Left hindlimb (tissue), 1 donor: ENCODE results near the gene SKIC8.

ENCODE experiments used
- DNase-seq: peaks from one replicate; pipeline ENCODE4 v3.0.0-alpha.2; 2018

Gene SKIC8

DNA sequence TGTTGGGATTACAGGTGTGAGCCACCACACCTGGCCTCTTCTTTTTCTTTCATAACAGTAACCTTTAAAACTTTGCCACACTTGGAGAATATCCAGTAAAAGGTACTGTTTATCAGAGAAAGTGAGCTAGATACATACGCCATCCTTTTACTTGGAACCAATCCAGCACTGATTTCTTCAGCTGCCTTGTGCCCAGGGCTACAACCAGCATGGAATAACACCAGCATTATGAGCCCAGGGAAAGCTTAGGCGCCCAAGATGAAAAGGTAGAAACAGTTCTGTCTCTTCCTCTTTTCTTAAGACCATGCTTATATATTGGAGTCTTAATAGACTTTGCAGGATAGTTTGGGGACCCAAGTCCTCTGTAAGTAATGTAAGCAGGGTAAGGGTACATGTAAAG, 8.4 kb downstream of the SKIC8 start:
- no peak for DNase-seq

DNA sequence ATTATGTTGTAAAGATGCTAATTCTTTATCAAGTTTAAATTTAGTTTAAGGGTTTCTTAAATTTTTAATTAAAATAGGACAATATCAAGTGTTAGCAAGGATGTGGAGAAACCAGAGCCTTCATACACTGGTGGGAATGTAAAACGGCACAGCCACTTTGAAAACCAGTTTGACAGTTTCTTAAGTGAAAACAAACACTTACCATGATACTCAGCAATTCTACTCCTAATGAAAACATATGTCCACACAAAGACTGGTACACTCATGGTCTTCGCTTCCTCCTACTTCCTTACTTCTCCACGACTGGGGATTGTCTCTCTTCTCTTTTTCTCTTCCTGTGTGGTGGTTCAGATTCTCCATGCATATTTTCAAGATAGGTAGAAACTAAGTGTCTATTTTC, 9.2 kb downstream of the SKIC8 start:
- DNase-seq, result no peak

DNA sequence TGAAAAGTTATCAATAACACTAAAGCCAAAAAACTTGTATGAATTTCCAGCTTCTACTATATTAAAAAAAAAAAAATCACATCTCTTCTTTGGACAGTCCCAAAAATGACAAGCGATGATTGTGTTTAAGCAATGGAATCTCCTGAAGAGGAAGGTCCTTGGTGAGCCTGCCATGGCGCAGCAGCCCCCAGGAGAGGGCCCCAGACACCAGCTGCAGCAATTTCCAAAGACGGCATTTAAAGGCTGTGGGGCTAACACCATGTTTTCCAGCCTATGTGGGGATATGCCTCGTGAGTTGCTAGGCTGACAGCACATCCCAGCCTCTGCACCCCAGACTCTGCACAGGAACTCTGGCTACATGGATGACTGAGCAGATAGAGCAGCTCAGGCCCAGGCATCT, 14.7 kb downstream of the SKIC8 start:
- no peak for DNase-seq

DNA sequence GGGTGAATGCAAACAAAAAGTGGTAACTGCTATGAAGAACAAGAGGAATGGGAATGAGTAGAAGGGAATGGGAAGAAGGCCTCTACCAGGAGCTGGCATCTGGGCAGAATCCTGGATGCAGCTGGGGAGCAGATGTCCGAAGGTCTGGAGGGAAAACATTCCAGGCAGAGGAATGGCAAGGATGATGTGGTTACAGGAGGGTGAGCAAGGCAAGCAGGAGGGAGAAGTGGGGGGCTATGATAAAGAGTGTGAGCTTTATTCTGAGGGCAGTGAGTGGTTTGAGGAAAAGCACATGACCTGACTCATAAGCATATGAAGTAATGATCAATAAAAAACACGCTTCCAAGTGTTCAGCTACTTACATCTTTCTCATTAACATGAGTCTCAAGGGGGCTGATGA, 17.1 kb downstream of the SKIC8 start:
- no peak for DNase-seq

DNA sequence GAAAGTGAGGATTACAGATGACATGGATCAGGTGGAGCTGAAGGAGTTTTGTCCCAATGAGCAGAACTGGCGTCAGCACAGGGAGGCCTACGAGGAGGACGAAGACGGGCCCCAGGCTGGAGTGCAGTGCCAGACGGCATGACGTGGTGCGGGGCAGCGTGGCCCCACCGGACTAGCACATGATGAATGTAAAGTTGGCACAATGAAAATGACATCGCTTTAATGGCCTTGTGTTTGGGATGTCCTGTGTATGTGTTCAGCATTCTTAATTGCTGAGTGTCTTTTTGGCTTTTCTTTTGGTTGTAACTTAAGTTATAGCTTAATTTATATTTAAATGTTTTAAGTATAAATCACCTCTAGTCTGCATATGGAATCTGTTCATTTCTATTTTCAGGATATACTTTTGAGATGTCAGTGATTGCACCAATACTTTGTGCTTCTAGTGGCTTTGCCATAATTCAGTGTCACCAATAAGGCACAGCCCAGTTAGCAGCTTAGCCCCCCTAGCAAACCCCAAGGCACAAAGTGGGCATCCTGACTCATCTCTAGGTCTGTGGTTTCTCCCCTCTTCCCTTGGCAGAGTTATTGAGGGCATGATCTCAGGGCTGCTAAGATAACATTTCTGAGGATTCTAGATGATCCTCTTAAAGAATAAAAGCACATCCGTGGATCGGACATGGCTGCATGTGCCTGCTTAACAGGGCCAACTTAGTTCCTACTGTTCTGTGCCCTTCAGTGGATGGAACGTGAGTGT, 18.9 kb downstream of the SKIC8 start:
- no peak for DNase-seq

DNA sequence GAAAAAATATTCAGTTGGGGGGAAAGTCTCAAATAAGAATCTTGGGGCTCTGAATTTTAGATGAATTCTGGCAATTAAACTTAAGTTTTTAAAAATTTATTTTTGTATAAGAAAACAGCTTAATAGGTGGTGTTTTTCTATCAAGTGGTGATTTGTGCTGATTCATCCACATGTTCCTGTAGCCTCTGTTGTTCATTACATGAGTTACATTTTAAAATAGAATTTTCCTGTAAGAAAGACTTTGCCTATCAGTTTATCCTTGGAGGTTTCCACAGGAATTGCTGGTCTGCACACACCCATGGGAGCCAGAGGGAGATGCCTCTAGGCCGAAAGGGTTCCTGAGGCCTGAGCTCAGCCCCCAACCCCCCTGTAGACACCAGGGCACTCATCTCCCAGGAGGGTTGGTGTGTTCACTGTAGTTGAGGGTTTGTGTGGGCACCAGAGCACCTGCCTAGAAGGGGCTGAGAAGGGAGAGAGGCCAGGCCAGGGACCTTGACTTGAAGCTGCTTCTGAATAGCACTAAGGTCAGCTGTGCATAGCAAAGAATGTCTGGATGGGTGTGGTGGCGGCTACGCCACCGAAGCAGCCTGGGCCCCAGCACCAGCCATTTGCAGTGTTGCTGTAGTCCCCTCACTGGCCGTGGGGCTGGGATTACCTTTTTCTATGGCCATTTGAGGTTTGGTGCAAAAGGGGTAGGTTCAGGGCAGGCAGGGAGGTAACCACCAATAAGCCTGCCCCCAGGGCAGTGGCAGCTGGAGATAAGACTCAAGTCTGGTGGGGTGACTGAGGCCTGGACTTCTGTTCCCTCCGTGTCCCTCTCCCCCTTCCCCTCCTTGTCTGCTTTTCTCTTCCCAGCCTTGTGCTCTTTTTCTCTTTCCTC, 23.1 kb downstream of the SKIC8 start:
- DNase-seq, result no peak

DNA sequence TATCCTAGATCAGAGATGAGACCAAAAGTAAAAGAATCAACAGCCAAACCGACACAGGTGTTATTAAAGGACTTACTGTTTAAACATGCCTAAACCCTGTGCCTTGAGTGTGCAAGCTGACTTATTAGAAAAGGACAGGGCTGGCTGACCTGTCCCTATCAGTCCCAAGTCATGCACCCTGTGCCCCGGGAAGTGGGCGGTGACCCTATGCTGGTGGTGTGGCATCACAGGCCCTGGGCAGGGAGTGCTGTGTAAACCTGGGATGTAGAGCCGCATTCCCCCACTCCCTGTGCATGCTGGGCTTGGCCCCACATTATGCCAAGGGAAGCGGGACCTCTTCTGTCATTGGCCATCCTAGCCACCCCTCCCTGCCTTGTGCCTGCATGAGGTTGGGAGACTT, 24.4 kb downstream of the SKIC8 start:
- DNase-seq, result no peak

DNA sequence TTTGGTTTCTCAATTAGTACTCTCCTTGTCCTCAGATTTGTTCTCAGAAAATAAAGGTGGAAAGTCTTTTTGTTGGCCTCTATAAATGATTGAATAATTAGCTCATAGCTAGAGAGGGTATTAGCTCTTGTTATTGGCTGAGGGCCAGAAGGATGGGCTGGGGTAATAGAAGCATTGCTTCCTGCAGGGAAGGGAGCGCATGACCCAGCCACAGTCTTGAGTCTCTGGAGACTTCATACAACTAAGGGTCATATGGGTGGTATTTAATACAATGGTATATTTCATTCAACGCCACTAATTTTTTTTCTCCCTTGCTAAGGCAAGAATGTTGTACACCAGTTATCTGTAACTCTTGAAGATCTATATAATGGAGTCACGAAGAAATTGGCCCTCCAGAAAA, 26.6 kb downstream of the SKIC8 start:
- DNase-seq, result no peak

DNA sequence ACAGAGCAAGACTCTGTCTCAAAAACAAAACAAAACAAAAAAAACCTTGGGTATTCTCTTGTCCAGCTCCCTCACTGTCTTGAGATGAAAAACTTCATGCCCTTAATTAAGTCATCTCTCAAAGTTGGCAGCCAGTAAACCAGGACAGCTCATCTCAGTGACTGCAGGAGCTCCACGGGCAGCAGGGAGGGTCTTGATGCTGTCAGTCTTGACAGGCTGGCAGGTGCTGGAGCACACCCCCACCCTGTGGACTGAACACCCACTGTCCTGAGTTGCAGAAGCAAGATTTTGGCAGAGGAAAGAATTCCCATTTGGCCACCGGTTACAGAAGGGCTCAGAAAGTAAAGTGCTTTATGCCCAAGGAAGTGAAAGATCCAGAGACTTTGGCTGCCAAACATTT, 27.1 kb downstream of the SKIC8 start:
- no peak for DNase-seq

DNA sequence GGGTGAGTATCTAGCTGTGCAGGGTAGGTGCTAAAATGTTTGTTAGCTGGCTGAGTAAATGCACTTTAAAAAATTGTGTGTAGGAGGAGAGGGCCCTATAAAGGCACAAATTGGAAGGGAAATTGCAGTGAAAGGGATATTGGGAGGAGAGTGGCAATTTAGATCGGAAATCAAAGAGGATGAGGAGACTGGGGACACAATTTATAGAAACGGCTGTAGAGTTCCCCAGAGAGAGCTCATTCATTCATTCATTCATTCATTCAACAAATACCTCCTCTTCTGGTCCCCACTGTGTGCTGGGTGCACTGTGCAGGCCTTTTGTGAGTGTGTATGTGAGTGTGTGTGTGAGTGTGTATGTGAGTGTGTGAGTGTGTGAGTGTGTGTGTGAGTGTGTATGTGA, 32.6 kb downstream of the SKIC8 start:
- DNase-seq, result no peak

DNA sequence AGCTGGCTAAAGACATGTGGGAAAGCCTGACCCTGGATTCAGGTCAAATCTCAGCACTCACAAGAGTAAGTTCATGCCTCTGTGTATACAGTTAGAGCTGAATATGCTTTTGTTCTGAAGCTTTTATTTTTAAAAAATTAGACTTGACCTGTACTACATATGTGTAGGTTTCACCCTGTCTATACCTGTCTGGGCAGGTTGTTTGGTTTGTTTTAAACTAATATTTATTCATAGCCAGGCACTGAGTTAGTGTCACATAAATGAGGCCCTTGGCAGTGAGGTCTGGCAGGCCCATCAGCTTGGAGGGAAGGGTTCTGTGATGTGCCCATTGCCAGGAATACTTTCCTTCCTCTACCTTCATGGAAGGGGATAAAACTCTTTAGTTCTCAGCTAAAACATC, 33.2 kb downstream of the SKIC8 start:
- no peak for DNase-seq

DNA sequence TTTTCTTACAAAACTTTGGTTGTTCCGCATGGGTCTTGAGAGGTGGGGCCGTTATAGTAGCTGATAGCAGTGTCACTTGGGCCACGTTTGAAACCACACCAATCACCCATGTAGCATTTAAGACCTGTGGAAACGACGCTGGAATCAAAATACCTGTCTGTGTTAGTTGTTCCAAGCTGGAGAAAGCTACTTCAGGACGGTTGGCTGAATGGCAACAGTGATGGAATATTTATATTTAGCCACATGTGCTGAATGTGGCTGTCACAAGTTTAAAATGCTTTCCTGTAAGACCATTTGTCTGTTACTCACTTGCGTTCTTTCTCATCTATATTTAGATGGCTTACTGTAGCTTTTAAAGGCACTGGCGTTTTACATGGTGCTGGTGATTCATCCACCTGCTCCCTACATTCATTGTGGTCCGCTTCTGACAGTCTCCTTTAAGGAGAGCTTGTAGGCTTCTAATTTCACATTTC, 33.6 kb downstream of the SKIC8 start:
- no peak for DNase-seq

DNA sequence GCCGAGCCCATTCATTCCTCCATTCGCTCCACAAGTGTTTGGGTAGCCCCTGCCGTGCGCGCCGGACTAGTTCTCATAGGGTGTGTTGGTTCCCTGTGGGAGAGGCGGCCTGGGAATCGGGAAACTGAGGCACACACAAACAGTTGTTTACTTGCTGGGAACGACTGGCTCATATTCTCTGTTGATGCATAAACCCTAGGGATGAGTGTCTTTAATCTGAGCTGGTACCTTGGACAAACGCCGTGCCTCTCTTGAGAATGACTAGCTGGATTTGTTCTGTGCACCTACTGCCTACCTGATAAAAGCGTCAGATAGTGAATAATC, 34.3 kb downstream of the SKIC8 start:
- peak; percentile 45 for DNase-seq

DNA sequence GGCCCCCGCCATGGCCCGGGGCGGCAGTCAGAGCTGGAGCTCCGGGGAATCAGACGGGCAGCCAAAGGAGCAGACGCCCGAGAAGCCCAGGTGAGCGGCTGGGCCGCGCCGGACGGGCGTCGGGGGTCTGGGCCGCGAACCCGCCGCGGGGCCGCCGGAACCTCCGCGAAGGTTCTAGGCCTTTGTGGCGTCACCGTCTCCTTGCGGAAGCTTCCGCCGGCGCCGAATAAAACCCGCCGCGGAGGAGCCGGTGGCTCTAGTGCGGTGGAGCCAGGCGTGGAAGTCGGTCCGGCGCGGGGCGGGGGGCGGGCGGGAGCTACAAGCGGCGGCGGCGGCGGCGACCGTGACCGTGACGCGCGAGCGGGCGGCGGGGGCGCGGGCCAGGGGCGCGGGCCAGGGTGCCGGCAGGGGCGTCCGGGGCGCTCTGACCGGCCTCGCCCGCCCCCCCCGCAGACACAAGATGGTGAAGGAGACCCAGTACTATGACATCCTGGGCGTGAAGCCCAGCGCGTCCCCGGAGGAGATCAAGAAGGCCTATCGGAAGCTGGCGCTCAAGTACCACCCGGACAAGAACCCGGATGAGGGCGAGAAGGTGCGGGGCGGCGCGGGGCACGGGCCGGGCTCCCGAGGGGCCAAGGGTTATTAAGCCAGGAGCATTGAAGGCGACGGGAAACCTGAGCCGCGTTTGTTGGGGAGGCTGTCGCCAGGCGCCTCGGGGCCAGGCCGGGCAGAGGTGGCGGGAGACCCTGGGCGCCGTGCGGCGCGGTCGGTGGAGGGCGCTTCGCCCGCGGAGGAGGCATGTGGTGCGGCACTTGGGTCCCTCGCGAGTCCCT, 34.9 kb downstream of the SKIC8 start, which contains the start of gene DNAJA4:
DNAJA4 (plus strand) TSS at position 259 of the 833 bp plus-strand sequence; CDS start at position 461, 202 bp downstream.
- peak; percentile 79 for DNase-seq

DNA sequence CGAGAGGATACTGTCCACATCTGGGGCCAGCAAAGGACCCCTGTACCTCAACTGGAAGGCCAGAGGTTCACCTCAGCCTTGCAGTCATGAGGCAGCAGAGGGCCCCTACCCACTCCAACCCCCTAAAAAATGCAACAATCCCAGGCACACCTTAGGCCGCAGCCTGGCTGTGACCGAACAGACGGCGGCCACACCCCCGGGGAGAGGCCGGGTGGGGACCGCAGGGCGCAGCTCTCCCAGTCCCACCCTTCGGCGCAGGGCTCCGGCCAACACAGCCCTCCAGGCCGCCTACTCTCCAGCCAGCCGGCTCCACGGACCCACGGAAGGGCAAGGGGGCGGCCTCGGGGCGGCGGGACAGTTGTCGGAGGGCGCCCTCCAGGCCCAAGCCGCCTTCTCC, 35.5 kb downstream of the SKIC8 start:
- no peak for DNase-seq

DNA sequence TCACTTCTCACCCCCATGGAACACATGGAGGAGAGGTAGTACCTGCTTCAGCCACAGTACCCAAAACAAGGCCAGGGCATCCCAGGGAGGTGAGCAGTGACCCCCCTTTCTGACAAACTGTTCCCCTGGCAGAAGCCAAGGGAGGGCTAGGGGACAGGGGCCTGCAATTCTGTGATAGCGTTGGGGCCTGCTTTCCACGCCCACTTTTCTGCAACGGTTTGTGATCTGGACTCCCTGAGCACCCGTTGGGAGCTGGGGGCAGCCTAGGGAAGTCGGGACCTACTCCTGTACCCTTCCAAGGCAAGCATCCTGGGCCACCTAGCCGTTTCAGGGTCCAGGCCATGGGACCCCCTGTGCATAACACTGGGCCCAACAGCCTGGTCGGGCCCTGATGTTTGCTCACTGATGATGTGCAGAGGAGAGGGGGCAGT, 36.0 kb downstream of the SKIC8 start:
- DNase-seq, result no peak

DNA sequence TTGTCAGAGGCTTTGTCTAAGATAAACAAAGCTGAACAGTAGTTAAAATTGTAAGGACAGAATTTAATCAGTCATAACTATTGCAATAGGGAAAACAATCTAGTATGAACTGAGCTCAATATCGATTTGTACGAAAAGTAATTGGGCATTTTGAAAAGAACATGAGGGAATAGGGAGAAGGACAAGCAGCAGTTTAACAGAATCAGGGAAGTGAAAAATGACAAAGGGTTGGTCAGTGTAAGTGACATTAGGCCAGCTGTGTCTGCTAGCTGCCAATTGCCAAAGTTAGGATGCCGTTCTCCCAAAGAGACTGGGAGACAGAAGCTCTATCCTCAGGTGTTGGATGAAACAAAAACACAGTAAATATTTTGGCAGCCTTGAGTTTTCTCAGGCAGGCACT, 38.3 kb downstream of the SKIC8 start:
- no peak for DNase-seq

DNA sequence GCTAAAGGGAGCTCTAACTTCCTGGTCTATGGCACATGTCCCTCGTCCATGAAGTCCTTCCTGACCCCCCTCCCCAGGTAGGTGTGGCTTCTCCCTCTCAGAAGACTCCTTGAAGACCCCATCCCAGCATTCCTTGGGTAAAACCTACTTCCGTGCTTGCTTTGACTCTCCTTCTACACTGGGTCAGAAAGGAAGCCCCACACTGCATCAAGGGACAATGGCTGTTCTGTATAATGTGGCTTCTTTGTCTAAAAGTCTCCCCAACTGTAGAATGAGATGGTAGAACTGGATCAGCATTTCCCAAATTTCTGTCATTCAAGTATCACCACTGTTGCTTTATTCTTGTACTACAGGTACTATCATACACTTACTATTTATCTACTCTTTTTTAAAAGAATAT, 38.9 kb downstream of the SKIC8 start:
- DNase-seq, result no peak

DNA sequence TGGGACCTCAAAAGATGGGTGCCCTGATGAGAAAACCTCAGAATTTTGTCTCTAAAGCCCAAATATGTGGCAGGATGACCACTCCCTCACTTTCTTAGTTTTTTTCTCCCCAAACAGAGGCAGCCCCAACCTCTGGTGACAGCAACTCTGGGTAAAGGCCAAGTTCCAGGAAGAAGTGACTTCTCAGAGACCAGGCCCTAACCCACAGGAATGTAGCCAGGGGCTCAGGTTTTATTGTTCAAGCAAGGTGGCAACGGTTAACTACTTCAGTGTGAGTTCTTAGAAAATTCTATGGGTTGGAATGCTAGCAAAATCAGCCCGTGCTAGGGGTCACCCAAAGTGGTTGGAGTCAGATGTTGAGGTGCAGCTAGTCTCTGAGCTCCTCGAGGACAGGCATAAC, 40.2 kb downstream of the SKIC8 start:
- DNase-seq, result no peak

DNA sequence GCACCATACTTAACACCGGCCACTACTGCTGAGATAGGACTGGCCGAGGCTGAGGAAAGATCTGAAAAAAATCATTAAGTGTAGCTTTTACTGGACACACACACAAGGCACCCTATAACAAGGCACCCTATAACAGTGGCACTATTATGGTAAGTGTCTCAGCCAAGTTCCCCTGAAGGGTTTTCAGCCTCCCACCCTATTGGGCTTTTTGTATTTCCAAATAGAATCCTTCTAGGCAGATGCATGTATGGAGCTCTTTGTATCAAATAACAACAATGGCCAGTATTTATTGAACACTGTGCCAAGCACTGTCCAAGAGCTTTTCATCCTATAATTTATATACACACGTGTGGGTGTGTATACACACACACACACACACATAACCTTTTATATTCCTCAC, 41.7 kb downstream of the SKIC8 start:
- no peak for DNase-seq

DNA sequence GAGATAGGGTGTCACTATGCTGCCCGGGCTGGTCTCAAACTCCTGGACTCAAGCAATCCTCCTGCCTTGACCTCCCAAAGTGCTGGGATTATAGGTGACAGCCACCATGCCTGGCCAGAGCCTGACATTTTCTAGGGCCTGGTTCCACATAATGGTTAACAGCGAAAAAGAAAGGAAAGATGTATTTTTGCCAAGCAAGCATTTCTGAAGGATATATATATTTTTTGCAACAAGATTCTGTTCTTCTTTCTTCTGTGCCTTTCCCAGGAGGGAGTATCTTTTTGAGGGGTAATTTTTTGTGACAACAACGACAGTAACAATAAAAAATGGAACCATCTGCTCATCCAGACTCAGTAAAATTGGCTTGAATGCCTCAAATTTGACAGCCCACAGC, 43.4 kb downstream of the SKIC8 start:
- no peak for DNase-seq

DNA sequence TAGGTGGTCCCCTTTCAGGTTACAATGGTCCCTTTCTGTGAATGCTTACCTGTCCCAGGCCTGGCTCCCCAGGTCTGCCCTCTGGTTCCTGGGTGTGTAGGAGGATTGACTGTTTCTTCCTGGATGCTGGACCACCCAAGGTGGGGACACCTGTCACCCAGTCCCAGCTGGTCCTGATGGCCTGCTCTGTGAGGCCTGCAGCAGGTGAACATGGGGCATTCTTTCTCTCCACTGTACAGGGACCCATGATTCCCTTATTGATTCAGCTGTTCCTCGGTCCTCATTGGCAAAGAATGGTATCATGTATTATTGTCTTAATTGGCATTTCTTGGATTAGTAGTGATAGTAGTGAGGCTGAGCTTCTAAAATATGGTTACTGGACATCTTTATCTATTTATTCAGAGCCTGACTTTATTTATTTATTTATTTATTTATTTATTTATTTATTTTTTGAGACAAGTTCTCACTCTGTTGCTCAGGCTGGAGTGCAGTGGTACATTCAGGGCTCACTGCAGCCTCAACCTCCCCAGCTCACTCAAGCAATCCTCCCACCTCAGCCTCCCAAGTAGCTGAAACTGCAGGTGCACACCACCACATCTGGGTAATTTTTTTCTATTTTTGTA, 43.9 kb downstream of the SKIC8 start:
- no peak for DNase-seq

DNA sequence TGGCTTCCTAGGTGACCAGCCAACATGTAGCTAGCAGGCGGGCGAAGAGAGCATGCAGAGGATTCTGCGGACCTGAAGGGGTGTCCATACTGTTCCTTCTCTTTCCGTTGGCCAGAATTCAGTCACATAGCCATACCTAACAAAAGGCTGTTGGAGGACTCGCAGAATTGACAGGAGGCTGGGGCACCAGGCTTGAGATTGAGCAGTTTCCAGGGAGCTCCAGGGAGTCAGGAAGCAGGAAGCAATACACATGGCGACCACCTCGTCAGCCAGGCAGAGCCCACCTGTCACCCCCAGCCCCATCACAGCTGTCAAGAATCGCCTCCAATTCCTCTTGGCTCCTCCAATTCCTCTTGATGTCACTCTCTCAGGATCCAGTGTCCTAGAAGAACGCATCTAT, 48.3 kb downstream of the SKIC8 start:
- no peak for DNase-seq
